H54 (cell line): Measurements from ENCODE around the gene NRN1L.

Experiments used
- DNase-seq: peaks from one replicate; pipeline ENCODE4 v3.0.0; 2011; ENCODE audit warnings: low spot score, mixed read lengths; ENCODE audit not compliant: insufficient read length
- FAIRE-seq: peaks from 3 replicates; lab custom pipeline; 2011; peaks lifted over from hg19 to GRCh38; lab: Jason Lieb, UNC
- POLR2A ChIP-seq: IDR thresholded peaks from 2 replicates; pipeline ENCODE4 v1.6.1; 2011; ENCODE audit warnings: low read depth, mild to moderate bottlenecking, low read length

The NRN1L gene

GRCh38 chr16:67935402-67936123 is 50.9 kb downstream of the NRN1L start:
- DNase-seq = peak; percentile 90
- FAIRE-seq = no peak
- peak; percentile 61; the same call in 1 of the 2 replicates for TF ChIP-seq POLR2A
